ENCODE results near the gene RGS3.

GRCh38 chr9:113599646-113600022, 136.1 kb downstream of the RGS3 start:
- no peak for TF ChIP-seq CTCF (IDR thresholded peaks at IDR 0.05; ENCODE audit: insufficient read depth, low read depth, low read length)
- no peak for TF ChIP-seq EZH2 (IDR thresholded peaks at IDR 0.05; ENCODE audit: insufficient read depth, low read length)

All from astrocyte (in vitro differentiated cells and primary cell).